GM18519 (cell line): ENCODE data around the gene TTC7B.

Experiments
- ATAC-seq: cut with Tn5 transposase; IDR thresholded peaks from one replicate; pipeline ENCODE4 v1.9.1; 2021; ENCODE audit warnings: mild to moderate bottlenecking, moderate library complexity; ENCODE audit not compliant: unreplicated experiment, low FRiP score

TTC7B gene

DNA sequence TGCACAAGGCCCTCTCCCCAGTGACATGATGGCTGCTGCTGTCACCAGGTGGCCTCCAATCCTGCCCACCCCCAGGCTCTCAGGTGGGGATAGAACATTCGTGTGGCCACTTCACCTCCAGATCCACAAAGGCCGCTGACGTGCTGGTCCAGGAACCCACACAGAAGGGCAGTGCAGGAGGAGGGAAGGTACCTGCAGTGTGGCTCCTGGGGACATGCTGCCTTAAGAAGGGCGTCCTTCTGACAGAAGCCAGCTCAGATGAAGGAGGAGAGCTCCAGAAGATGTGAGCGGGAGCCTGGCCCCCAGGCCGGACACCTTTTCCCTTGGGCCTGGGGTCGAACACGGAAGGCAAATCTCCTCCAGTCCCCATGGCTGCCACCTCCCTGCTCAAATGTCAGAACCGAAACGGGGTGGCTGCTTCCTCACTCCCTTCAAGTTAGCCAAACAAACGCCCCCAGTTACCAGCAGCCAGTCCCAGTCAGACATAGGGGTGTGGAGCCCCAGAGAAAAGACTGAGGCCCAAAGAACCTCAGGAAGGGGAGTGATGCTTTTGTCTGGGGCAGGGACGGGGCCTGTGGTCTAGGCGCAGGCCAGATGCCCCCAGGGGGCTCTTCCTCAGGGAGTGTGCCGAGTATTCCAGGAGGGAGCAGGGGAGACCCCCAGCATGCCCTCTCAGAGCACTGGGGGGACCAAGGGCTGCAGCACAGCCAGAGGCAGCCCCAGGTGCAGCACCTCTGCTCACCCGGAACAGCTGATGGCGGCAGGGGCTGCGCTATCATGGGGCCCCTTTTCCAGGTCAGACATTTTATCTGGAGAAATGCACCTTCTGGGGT is 263.5 kb downstream of the TTC7B start:
- ATAC-seq = no peak

DNA sequence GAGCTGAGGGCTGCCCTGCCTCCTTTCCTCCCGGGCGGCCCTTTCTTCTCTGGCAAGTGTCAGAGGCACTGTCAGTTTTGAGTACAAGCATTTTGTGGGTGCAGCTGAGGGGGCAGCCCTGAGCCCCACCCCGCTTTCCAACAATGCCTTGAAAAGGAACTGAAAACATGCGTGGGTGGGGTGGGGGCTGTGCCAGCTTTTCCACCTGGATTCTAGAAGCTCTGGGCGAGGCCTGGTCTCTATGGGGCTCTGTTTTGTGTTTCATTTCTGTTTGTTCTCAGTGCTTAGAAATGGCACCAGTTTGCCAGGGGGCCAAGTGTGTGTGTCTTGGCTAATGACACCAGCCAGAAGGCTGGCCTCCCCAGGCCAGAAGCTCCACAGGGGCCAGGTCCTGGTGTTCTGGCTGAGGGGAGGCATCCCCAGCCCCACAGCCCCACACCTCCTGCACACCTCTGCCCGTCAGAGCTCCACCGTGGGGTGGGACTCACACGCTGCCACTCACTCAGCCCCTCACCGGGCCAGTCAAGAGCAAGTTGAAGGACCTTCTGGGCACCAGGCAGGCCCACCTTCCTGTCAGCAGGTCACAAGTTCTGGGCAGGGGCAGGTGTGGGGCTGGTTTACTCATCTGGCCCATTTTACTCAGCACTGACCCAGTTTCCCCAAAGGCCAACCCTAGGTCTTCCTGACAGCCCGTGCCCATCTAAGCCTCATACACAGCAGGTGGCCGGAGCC is 264.3 kb downstream of the TTC7B start:
- no peak for ATAC-seq

DNA sequence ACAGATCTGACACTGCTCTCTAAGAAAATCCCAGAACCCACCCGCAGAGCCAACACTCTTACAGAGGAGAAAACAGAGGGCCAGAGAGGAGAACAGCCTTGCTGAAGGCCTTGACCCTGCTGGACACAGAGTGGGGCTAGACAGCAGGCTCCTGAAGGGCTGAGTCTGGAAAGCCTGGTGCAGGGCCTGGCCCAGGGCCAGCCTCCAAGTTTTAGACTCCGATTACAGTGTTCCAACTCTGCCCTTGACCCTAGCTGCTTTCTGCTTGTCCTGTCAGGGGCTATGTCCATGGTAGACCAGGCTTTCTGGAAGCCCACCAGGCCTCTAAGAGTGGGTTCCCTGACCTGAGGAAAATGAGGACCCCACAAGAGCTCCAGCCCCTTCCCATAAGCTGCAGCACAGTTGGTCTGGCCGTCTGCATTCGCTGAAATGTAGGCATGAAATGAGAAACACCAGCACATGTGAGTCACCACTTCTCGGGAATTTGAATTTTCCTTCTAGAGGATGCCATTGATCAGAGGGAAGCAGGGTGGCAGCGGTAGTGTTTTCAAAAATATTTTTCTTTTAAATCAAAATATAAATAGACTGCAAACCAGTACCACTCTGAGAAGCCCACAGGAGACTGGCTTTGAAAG is 265.0 kb downstream of the TTC7B start:
- no peak for ATAC-seq

DNA sequence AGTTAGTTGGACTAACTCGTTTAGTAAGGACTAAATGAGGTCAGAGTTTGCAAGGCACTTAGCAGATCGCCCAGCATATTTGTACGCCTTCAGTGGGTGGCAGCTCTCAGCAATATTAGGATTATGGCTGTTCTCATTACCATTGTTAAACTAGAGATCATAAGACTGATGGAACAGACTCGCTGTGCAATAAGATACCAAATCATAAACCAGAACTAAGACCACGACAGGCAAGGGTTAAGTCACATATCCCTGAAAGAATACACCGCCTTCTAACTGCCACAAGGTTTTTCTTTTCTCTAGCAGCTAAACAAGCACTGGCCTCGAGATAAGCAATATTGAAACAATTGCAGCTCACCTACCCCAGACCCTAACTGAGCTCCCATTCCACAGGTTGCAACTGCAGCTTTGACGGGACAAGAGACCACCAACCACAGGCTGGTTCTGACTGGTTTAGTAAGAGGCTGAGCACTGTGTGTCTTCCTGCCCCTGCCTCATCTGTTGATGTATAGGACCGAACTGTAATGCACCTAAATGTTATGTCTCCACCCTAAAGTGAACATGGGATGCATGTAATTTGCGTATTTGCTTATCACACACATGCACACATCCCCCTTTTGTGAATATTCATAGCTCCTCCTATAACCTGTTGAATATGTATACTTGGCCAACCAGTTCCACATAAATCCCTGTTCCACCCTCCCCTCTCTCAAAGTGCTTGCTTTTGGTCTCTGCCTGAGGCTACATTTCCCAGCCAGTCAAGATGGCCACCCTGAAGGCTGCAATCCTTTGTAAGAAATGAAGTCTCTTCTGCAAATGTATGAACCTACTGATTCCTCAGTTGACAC is 266.2 kb downstream of the TTC7B start:
- no peak for ATAC-seq

DNA sequence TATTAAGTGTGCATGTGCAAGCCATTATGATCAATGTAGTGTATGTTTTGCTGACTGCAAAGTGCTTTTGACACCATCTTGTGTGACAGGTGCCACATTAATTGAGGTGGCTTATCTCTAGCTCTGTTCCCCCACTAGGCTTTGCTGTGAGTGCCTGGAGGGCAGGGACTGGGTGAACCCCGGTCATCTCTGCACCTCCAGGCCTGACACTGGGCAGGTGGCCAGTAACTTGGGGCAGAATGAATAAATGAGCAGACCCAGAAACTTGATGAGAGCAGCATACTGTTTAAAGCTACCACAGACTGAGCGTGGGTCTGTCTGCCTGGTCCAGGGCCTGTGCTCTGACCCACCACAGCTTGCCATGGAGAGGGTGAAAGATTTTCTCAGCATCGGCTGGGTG is 267.8 kb downstream of the TTC7B start:
- ATAC-seq = no peak

DNA sequence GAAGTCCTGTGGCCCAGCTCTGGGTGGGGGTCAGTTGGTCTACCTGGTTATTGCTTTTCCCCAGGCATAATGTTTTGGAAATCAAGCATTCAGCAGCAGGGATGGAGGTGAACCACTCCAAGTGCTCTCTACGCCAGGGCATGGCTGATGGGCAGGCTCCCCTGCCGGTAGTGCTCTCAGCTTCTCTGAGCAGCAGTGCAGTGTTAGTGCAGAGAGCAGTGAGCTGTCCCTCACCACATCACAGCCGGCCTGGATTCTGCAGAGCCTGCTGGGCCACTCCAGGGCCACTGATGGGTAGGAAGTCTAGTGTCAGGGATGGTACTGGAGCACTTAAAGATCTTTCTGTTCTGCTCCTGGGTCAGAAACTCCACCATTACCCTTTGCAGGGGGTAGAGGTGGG is 268.3 kb downstream of the TTC7B start:
- ATAC-seq = no peak

DNA sequence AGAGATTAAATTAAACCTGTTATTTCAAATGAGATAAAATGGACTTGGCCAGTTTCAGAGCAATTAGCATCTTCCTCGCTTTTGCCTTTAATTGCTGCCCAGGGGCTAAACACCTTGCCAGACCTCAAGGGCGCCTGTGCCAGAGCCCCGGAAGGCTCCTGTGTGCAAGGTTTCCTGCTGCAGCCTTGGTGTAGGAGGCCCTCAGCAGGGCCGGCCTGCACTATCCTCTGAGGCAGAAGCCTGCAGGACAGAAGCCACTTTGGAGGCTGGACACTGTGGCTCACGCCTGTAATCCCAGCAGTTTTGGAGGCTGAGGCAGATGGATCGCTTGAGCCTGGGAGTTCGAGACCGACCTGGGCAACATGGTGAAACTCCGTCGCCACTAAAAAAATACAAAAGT is 269.0 kb downstream of the TTC7B start:
- ATAC-seq = no peak

DNA sequence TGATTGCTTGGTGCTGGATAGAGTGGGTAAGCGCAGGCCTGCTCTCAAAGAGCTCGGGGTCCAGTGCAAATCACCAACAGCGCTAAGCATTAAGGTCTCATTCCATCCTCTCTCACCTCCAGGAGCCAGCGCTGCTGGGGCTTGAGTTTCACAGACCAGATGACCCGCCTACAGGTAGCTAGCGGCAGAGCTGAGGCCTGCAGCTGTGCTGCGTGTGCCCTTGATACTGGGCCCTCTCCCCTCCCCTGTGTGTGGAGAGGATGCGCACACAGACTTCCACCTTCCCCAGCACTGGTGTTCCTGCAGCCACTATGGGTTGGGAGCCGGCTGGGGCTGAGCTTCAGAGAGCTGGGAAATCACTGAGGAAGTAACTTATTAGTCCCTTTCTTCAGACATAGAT is 269.5 kb downstream of the TTC7B start:
- ATAC-seq = no peak

DNA sequence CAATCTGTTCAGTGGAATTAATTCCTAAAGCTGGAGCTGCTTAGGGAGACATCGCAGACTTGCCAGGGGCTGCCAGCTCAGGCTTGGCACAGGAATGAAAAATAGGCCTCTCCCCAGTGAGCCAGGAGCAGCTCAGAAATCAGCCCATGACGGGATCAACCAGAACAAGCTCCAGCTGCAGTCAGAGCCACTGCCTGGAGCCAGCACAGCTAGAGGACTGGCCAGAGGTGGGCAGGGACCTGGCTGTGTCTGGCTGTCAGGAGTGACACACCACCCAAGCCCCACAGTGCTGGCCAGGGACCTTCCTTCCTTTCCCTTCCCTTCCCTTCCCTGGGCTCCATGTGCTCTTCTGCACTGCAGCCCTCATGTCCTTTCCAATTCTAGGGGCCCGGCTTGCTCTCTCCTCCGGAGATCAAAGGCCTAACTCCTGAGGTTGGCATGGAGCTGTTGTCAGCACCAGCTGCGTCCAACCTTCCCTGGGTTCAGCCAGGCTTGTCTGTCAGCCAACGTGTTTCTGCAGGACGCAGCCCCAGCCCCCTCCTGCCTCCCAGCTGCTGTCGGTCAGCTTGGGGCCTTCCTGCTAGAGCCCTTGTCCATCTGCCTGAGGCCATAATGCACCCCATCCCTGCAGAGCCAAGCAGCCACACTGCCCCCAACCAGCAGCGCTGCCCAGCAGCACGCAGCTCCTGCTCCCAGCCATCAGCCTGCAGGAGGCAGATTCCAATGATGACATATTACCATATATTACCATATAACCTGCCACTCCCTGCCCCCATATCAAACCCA is 270.1 kb downstream of the TTC7B start:
- no peak for ATAC-seq

DNA sequence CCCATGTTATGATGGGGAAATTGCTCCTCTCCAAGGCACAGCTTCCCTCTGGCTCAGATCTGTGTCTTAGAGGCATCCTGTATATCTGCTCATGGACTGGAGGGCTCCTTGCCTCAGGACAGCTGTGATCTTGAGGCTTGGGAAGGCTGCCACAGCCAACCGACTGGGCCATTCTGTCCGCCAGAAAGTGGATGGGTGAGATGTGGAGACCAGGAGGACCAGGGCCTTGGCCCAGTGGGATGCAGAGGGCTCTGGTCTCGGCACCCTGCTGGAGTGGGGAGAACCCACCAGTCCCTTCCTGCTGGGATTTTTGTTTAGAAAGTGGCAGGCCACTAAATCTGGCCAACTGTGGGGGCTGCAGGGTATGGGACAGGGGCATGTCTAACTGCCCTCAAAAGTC is 270.8 kb downstream of the TTC7B start:
- no peak for ATAC-seq

DNA sequence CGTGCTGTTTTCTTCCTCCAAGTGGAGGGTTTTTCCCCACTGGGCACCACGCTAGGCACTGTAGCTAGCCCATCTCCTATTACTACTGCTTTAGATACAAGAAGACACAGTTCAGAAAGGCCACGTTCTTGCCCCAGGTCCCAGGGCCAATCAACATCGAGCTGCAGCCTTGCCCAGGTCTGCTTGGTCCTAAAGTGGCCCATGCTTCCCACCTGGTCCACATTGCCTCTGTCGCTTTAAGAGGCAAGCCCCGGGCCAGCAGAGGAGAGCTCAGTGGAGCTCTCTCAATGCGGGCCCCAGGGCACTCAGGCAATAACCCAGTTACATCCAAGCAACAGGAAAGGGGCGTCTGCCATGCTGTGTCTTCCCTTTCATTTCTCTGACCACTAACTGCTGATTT is 271.3 kb downstream of the TTC7B start:
- ATAC-seq = no peak

DNA sequence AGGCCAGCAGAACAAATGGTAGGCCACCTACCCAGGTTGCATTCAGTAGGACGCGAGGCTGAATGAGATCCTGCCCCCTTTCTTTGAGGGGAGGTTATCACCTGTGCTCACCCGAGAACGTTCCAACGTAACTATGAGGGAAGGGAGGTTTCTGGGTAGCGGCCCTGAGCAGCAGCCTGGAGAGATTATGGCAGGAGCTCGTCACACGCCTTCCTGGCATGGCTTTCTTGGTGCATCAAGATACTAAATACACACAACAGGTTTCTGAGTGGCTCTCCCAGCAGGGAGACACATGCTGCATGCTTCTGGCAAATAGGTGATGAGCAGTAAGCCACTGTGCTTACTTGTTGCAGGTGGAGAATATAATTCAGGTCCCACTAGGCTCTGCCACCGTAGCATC is 271.7 kb downstream of the TTC7B start:
- no peak for ATAC-seq

DNA sequence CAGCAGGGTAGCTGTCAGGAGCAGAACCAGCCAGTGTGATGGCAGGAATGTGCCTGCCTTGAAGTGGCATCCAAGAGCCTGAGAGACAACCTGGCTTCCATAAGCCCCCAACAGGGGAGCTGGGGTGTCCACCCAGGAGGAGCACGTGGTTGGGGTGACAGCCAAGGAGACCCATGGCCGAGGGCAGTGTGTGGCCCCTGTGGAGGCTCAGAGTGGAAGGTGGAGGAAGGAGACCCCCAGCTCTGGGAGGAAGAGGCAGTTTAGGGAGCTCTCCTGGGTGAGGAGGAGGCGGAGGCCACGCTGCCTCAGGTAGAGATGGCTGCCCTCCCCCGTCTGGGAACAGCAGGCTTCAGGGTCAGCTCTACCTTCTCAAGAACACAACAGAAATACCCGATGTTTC is 272.4 kb downstream of the TTC7B start:
- ATAC-seq = no peak

DNA sequence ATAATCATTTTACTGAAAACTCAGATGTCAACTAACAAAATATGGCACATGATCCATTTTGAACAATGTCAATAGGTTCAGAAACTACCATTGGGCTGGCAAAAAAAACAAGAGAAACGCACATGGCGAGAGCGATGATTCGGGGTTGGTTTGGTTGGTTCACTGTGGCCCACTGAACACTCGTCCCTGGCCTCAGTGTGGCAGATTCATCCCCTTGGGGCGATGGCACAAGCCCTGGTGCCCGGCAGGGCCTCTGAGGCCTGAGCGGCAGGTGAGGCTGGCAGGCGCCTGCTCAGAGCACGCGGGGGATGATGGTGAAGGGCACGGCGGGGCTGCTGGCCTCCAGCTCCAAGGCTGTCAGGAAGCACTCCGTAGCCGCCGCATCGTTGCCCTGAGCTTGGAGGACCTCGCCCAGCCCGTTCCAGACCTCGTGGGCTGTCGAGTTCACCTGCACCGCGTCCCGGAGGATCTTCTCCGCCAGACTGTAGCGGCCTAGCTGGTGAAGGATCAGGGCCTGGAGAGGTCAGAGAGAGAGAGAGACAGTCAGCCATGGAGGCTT is 275.1 kb downstream of the TTC7B start:
- no peak for ATAC-seq

DNA sequence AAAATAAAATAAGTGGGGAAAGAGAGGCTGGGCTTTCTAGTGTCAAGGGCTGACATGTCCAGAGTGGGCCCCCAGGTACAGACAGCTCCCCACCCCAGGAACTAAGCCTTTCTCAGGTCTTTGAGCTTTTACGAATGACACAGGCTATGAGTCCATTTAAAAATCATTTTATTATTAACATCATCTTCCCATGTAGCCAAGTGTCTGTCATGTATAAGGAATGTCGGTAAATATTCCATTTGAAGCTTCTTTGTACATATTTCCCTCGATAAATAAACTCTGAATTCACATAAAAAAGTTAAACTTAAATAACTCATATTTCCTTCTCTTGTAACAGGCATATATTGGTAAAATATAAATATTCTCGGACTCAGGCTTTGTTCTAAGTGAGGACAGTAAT is 275.8 kb downstream of the TTC7B start:
- no peak for ATAC-seq

DNA sequence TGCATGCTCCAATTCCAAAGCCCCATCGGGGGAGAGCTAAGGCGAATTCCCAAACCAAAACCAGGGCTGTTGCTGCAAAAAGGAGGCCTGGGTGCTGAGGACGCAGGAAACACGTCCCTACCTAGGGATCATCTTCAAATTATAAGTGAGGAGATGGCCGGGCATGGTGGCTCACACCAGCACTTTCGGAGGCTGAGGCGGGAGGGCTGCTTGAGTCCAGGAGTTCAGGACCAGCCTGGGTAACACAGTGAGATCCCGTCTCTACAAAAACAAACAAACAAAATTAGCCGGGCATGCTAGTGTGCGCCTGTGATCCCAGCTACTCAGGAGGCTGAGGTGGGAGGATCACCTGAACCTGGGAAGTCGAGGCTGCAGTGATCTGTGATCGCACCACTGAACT is 276.2 kb downstream of the TTC7B start:
- no peak for ATAC-seq

DNA sequence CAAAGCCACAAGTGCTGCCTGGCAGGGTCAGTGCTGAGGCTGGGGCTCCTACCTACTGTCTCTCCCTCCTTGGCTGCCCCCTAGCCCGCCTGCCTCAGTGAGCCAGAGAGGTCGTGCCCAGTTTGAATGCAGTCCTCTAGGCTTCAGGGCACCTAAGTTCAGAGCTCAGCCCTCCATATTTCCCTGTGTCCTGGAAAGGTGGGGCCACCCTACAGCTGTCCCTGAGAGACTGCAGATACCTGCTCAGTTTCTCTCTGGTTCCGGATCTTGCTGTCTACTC is 276.8 kb downstream of the TTC7B start:
- ATAC-seq = no peak

DNA sequence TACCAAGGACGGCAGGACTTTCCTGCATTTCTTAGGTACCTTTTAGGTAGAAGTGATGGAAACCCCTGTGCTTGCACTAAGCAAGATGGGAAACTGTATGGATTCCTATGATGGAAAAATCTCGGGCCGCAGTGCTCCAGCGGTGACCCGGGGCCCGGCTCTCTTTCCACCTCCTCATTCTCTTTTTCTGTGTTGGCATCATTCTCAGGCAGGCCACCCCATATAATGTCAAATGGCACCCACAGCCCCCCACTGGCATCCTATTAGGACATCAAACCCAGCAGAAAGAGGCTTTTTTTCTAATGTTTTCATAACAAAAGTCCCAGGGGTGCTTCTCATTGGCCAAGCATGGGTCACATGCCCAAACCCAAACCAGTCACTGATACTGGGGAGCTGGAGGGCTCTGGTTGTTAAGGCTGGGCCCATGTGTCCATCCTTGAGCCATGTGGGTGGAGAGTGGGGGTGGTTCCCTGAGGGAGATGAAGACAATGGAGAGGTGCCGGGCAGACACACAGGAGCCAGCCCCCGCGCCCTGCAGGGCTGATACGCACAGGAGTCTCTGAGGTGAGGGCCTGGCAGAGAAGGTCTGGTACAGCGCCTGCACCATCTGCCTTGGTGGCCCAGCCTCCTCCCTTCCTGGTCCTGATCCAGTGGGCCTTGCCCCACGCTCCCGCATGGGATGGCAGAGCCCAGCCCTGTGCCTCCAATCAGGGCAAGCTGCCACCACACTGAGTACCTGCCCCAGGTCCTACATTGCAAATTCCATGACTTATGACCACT is 277.3 kb downstream of the TTC7B start:
- no peak for ATAC-seq

DNA sequence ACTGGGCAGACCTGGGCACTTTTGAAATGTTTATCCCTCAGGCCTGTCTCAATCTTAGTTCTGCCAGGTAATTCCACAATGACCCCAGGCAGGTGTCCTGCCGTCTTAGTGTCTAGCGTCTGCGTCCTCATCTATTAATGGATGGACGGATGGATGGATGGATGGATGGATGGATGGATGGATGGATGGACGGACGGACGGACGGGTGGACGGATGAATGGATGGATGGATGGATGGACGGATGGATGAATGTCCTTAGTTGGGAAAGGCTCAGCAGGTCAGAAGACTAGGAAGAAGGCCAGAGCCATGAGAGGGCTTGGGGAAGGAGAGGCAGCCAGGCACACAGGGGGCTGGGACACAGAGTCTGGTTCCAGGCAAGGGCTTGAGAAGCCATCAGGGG is 278.1 kb downstream of the TTC7B start:
- ATAC-seq = no peak
